T-helper 22 cell (primary cell): Measurements from ENCODE around the gene TMEM37.

ENCODE experiments used
- DNase-seq: peaks from one replicate; pipeline ENCODE4 v3.0.0-alpha.2; 2020; ENCODE audit warnings: low read depth

TMEM37 gene

DNA sequence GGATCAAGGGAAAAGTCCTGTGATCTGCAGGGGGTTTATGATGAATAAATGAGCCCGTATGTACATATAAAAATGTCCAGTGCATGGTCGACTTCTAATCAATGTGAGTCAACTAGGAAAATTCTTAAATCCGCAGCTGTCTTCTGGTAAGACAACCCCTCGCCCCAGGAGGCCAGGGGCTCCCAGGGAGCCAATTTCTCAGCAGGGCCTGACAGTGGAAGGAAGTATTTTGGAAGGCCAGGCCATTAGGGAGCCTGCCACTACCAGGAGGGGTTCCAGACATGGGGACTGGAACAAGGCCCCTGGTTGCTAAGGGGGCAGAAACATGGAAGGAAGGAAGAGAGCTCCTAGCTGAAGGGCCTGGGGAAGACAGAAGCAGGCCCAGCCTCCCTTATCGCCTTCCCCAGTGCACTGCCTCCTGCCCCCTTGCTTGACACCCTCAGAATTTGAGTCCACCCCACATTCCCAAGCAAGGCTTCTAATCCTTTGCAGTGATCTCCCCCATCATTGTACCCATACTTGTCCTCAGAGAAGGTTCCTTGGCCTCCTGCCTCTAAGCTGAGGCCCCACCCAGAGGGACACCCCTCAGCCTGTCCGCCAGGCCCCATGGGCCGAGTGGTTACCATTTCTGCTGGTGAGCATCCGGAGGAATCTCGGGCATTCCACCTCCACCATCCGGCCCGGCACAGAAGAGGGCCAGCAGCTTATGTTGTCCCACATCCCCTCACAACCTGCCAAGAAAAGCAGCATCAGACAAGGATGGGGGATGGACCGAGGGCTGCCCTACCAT, 46.7 kb downstream of the TMEM37 start:
- DNase-seq: no peak

DNA sequence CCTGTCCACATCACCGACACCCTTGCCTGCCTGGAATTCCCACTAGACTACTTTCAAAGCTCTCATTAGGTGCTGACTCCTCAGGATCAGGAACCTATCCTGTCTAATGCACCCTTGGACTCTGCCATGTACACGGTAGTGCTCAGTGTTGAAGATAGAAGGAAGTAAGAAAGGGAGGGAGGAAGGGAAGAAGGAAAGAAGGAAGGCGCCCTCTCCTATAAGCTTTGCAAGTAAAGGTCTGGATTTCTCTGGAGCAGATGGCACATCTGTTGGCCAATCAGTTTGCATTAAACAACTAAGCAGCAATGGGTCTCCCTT, 47.3 kb downstream of the TMEM37 start:
- no peak for DNase-seq

DNA sequence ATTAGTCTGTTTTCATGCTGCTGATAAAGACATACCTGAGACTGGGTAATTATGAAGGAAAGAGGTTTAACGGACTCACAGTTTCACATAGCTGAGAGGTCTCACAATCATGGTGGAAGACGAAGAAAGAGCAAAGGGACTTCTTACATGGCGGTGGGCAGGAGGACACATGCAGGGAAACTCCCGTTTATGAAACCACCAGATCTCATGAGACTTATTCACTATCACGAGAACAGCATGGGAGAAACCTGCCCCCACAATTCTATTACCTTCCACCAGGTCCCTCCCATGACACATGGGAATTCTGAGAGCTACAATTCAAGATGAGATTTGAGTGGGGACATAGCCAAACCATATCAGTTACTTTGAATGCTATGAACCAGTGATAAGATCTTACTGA, 48.5 kb downstream of the TMEM37 start:
- DNase-seq: no peak

DNA sequence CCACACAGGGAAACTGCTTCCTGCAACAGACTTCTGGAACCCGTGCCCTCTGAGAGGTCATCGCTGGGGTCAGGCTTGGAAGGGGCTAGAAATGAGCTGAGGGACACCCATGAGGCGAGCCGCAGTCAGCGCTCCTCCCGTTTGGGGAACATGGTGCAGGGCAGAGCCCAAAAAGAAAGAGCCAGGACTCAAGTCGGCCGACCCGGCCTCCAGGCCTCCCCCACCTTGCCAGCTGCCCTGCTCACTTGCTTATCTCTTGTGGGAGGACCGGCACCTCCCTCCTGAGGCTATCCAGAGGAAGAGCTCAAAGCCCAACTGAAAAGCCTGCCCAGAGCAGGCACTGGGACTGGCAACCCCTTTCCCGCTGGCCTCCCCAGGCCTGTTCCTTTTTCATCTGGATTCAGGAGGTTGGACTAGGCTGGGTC, 49.1 kb downstream of the TMEM37 start:
- no peak for DNase-seq

DNA sequence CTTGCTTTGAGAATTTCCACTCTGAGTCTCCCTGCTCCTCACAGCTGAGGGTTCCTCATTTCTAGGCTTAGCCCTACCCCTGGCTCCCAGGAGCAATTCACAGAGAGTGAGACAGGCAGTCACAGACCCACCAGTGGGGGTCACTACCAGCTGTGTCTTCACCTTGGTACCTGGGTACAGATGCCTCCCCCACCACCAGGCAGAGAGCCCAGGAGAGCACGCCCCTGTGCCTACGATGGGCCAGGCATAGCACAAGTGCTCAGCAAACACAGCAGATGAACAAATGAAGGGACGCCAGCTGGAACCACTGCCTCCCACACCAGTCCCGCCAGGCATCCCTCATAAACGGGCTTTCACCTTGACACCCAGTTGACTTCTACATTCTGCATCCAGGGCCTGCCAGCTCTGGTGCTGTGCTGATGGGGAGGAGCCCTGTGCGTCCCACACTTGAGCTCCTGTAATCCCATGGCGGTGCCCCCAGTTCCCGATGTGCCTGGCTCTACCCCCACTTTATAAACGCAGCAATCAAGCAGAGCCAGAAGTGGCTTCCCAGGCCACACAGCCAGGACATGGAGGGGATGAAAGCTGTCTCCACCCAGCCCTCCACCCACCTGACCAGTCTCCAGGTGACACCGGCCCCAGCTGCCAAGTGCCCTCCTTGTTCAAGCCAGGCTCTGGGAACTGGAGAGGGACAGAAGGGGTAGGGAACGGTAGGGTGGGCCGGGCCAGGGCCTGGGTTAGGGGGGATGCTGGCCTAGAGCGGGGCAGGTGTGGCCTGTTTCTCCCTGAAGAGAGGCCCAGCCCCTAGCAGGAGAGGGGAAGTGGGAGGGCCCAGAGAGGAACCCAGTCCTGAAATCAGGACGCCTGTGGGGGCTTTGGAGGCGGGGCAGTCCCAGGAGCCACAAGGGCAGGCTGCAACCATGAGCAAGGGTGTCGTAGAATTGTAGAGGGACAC, 50.1 kb downstream of the TMEM37 start:
- no peak for DNase-seq

DNA sequence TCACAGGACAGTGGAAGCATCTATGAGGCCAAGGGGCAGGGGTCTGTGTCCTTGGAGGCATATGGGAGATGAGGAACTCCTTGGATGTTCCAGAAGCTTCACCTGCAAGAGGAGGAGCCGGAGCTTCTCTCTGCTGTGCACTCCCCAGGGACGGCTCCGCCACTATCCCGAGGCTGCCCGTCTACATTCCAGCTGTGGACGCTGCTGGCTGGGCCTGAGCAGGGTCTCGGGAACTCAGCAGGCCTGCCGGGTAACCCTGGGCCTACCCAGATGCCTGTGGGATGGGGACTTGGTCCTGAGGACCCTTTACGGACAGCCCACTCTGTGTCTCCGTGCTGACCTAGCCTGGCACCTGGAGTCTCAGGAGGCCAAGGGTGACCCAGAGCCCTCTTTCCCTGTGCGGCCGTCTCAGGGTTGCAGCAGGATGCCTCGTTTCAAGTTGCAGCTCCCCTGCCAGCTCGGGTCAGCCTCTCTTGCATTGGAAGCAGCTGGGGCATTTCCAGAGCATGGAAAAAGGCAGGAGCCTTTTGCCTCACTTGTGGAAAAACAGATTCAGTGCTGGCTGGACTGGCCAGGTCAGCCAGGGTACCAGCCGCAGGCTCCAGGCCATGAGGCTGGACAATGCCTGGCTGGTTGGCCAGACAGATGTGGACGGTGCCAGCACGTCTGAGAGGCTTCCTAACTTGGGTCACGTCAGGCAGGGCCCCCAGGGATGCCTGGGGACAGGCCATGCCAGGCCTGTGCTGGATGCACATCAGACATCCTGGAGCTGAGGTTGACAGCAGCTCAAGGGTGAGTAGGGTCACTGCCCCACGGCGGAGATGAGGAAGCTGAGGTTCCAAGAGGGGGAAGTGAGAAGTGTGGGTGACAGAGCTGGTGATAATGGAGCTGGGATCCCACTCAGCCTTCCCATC, 51.1 kb downstream of the TMEM37 start:
- no peak for DNase-seq

DNA sequence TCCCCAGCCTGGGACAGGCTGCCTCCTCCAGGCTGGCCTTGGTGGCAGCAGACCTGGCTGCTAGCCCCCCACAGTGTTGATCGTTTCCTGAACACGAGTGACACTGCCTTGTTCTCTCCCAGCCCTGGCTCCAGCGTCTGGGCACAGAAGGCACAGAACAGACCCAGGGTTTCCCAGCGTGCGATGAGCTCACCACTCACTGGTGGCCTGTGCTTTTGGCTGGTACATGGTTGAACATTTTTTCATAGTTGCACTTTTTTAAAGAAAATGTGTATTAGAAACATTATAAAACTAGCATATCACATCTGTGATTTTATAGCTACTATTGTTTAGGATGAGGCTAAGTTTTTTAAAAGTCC, 51.7 kb downstream of the TMEM37 start:
- no peak for DNase-seq

DNA sequence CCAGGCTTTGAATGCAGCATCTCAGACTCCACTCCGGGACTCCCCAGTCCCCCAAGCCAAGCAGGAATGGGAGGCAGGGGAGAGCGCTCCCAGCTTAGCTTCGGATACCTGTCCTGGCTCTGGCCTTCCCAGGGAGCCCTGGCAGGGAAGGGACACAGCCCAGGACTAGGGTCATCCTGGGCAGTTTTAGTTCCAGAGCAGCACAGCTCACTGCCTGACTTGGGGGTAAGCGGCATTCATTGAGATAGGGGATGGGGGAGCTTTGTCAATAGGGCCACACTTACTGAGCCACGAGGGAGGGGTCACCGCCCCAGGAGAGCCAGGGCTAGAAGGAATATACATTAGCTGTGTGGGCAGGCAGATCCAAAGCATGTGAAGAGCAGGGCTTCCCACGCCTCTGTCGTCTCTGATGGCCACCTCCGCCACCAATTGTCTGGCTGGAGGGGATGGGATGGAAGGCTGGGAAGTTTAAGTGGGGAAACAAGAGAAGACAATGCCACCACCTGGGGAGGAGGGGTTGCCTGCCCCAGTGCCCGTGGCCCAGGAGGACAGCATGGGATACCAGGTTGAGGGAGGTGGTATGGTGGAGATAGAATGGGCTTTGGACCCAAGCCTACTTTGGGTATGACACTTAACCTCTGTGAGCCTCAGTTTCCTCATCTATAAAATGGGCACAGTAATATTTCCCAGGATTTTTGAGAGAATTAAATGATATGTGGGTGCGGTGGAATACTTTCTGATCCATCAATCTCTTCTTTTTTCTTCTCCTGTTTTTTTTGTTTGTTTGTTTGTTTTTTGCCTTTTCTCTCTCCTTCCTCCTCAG, 52.5 kb downstream of the TMEM37 start:
- no peak for DNase-seq

DNA sequence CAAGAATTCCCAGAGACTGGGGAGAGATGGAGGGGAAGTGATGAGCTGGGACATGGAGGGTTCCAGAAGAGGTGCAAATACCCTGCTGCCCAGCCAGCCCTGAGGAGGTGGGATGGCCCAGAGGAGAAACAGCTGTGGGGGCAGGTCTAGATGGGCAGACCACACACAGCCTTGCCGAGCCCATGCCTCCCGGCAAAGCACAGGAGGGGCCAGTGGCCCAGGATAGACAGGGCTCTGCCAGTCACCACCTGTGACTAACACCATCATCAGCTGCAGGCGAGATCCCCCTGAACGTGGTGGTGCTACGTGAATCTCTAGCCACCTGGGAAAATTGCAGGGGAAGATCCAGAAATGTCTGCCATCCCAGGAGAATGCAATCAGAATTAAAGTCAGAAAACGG, 53.2 kb downstream of the TMEM37 start:
- no peak for DNase-seq

DNA sequence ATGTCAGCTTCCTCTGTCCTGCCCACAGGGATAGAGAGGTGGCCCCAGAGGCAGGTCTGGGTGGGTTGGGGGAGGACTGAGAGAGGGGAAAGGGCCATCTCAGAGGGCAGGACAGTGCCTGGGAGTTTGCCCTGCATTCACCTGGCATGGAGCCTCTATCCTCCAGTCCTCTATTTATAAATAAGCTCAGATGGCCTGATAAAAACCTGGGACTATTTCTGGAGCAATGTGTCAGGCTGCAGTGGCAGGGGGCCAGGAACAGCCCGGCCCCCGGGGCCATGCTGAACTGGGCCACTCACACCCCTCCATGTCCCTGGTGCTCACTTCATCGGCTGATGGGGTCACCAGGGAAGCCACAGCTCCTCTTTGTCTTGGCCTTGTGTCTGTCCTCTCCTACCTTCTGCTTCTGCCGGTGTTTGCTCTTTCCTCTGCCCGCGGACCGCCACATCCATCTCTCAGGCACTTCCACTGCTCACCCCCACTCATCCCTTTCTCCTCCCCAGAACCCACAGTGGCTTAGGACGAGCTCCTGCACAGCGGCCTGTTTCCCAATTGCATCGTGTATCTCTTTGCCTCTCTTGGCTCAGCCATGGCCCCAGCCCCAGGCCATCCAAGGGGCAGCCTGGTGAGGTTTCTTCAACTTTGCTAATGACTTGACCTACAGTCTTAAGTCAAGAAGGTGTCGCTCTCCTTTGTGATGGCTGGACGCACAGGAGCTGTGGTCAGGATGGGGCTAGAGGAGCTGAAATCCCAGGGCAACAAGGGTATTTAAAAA, 53.9 kb downstream of the TMEM37 start:
- DNase-seq: no peak

DNA sequence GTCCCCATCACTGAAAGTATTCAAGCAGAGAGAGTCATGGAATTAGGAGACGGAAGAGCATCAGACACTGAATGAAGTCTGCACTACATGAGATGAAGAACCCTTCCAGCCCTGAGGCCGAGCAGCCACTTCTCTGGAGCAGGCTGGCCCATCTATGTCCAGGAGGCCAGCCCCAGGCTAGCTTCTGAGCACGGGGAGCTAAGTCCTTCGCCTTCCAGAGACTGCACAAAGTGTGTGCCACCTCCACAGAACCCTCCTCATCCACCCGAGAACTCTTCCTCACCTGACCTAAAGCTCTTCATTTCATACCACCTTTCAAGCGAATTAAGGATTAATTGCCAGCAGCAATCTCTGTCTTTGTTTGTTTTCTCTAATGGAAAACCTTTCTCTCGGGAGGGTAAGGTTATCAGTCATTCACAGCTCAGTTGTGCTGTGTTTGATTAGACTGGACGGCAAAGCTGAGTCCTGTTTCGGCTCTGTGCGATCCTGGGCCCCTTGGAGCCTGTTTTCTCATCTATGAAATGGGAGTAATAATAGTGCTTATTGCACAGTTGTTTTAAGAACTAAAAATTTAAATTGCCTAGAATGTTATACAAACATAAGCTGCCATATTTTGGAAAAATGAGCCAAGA, 54.7 kb downstream of the TMEM37 start:
- DNase-seq: no peak

DNA sequence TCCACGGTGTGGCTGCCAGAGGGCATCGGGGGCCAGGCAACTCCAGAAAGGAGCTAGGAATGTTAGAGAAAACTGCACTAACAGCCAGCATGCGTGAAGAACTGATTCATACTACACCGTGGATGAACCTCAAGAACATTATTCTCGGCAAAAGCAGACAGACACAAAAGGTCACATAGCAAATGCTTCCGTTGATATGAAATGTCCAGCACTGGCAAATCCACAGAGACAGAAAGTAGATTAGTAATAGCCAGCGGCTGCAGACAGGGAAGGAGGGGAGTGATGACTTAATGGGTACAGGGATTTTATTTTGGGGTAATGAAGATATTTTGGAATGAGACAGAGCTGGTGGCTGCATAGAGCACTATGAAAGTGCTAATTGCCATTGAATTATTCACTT, 55.2 kb downstream of the TMEM37 start:
- DNase-seq: no peak

DNA sequence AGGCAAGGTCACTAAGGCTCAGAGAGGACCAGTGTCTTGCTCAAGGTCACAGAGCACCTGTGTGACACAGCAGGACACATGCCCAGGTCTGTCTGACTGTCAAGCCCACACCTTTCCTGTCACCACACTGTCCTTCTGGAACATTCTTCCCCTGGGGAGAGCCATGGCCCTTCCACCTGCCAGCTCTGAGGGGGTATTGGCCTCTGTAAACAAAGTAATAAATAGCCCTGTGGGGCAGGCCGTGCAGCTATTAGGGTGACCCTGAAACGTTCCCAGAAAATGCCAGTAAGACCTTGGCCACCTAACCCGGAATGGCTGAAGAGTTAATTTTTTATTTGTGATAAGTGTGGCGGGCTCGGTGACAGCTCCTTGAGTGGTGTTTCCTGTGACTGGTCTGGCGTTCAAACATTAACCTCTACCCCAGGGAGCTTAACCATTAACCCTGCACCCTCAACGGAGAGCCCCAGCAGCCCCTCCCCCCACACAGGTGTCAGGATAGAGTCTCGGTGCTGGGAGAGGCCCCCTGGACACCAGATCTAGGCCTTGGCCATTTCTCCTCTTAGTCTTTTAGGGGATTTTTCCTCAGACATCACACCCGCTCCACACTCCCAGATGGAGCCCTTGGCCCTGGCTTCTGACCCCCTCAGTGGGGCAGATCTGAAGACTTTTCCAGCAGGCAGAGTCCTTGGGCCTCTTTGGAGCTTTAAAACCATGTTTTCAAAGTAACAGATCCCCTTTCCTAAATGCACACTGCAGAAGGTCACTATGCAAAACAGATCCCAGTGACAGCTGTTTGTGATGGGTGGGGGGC, 56.0 kb downstream of the TMEM37 start:
- DNase-seq: no peak
